SJSA1 (cell line): ENCODE results near the gene FECH. TPM values are rescaled to one million over a fixed set of nuclear protein-coding genes. Genes with fewer than 3 reads are reported as not detected.
"Not testable (repeated sequence)": the region's sequence is repeated elsewhere in the genome, so short reads cannot be mapped to it uniquely, and the experiment has no call there.

Source experiments
- DNase-seq, 2 experiments: peaks; one replicate each; pipeline ENCODE4 v3.0.0-alpha.2; 2015 to 2020; ENCODE audit warnings: low spot score in 2 of 2, low read depth in 1 of 2
- H3K27ac ChIP-seq: fragments of 250-450 bp; sonication (Bioruptor Pico); 2 replicates; pipeline ENCODE4 v1.5.1; 2020; ENCODE audit warnings: mild to moderate bottlenecking, moderate library complexity
- H3K27me3 ChIP-seq: fragments of 250-450 bp; sonication (Bioruptor Pico); replicated peaks from 2 replicates; pipeline ENCODE4 v1.5.1; 2020; ENCODE audit warnings: mild to moderate bottlenecking, moderate library complexity
- H3K36me3 ChIP-seq: fragments of 250-450 bp; sonication (Bioruptor Pico); 2 replicates; pipeline ENCODE4 v1.5.1; 2020; ENCODE audit warnings: mild to moderate bottlenecking
- H3K4me1 ChIP-seq: fragments of 250-450 bp; sonication (Bioruptor Pico); replicated peaks from 2 replicates; pipeline ENCODE4 v1.6.1; 2021; ENCODE audit warnings: mild to moderate bottlenecking
- H3K4me3 ChIP-seq: fragments of 250-450 bp; sonication (Bioruptor Pico); 2 replicates; pipeline ENCODE4 v1.5.1; 2020; ENCODE audit warnings: mild to moderate bottlenecking
- H3K9me3 ChIP-seq: fragments of 250-450 bp; sonication (Bioruptor Pico); replicated peaks from 2 replicates; pipeline ENCODE4 v1.5.1; 2020; ENCODE audit warnings: mild to moderate bottlenecking
- total RNA-seq: library from RNA; depleted of rRNA; stranded (reverse); fragments of >200 nt; shearing (Covaris generic); gene quantifications from 2 replicates; pipeline ENCODE4 v1.2.3, GENCODE V29; 2014

Gene FECH
- total RNA-seq, 1 experiment from 2014 or later: 42.8 TPM

DNA sequence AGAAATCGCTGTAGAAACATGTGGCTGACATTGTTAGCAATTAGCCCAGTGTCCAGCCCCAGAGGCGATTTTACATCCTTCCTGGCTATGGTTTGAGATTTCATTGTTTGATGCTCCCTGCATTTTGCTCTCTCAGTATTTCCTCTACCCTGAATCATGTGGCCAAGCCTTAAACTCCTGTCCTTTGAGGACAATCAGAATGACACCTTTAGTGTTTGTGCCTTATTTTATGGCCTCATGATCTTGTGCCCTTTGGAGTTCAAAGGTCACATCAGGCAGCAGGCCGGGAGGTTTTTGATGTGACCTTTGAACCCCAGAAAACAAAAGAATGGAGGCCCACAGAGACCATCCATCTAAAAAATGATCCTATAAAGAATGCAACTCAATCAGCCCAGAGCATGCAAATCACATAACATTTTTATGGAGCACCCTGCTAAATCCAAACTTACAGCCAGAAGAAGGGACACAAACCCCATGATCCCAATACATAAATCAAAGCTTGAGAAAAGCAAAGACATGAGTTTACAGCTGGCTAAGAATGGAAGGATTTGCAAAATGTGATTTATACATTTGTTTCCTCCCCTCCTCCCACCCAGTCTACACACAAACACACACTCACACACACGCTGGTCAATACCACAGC, 52.5 kb downstream of the FECH start:
- Histone ChIP-seq H3K36me3 (no peaks in the 10 kb centered on the region), H3K9me3 (no peaks in the 10 kb centered on the region), H3K27me3 (peaks cover 10% of the 10 kb centered on the region; the same call in 1 of the 2 replicates), H3K4me3 (no peak overlapping the region), H3K4me1 (no peaks in the 10 kb centered on the region), H3K27ac (no peak overlapping the region)
- DNase-seq: no peak

DNA sequence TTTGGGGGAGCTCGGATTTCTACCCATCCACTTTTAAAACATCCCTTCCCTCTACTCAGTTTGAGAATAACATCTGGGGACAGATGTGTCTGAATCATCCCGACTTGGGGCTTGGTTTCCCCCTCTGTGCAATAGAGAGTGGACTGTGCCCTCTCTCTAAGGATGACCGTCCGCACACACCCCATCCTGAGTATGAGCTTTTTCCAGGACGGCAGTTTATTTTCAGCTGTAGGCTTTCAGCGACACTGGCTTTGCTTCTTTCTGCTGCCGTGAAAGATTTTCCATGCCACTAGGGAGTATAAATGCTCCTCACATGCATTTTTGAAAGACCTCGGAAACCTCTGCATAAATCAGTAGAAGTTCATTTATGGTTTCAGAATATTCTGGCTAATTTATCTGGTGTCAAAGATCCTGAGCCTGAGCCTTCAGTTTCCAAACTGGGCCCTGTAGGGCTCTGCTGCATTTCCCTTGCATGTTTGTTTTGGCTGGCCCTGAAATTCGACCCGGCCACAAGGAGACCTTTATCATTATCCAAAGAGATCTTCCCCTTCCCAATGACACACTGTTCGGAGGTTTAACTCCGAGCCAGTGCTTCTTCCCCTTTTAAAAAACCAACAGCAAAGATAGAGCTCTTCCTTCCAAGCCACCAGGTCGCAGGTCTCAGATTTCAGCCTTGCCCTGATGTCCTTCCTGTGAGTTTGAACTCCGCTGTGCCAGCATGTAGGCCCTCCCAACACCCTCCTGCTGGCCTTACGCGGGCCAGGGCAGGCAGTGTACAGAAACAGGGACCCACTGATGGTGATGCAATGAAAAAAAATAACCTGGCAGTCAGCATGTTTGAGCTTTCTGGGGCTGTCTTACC, 53.3 kb downstream of the FECH start:
- Histone ChIP-seq H3K9me3 (no peaks in the 10 kb centered on the region), H3K4me3 (no peak overlapping the region), H3K36me3 (no peaks in the 10 kb centered on the region), H3K27me3 (peaks cover 10% of the 10 kb centered on the region; the same call in 1 of the 2 replicates), H3K4me1 (no peaks in the 10 kb centered on the region), H3K27ac (no peak overlapping the region)
- no peak for DNase-seq

DNA sequence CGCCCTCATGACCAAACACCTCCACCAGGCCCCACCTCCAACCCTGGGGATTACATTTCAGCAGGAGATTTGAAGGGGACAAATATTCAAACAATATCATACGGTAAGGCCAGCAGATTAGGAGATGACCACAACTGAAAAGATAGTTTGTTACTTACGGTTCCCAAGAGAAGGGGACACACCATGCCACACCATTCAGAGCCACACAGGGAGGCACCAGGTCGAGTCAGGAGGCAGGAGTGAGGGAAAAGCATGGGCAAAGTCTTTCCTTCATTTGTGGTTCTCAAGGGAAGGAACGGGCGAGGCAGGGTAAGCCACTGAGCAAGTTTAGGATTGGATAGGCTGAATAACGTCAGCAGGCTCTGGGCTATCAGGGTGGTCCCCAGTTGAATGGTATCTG, 57.4 kb downstream of the FECH start:
- Histone ChIP-seq H3K4me3 (no peak overlapping the region), H3K4me1 (no peaks in the 10 kb centered on the region), H3K27ac (no peak overlapping the region), H3K36me3 (no peaks in the 10 kb centered on the region), H3K9me3 (no peaks in the 10 kb centered on the region), H3K27me3 (peaks cover 9% of the 10 kb centered on the region; the same call in 1 of the 2 replicates)
- DNase-seq: no peak

DNA sequence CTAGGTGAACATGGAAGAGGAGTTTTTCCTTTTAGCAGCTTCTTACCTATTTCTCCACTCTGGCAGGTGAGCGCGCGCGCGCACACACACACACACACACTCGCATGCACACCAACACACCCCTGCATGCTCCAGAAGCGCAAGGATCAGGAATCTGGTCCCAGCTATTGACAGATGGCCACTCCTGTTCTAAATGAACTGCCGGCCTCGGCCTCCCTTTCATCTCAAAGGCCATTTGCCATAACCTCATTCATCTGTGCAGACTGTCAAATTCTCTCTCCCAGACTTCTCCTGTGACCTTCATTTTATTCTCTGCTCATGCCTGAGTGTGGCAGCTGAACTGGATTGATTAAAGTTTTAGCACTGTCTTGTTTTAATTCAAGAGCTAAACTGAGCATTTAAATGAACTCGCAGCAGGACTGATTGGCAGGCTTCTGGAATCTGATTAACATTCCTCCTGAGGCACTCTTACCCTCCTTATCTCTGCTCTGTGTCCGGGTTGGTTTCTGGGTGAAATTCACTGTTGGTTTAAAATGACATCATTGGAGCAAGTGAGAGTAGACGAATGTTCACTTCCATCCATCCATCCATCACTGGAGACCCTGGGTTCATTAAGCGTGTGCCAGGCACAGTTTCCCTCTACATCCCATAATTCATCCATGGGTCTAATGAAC, 58.8 kb downstream of the FECH start:
- no peaks in the 10 kb centered on the region for H3K36me3 ChIP-seq
- H3K9me3 ChIP-seq: no peaks in the 10 kb centered on the region
- no peak for DNase-seq
- H3K4me1 ChIP-seq: no peaks in the 10 kb centered on the region
- no peak overlapping the region for H3K27ac ChIP-seq
- no peak overlapping the region for H3K4me3 ChIP-seq
- peaks cover 9% of the 10 kb centered on the region; the same call in 1 of the 2 replicates for H3K27me3 ChIP-seq

DNA sequence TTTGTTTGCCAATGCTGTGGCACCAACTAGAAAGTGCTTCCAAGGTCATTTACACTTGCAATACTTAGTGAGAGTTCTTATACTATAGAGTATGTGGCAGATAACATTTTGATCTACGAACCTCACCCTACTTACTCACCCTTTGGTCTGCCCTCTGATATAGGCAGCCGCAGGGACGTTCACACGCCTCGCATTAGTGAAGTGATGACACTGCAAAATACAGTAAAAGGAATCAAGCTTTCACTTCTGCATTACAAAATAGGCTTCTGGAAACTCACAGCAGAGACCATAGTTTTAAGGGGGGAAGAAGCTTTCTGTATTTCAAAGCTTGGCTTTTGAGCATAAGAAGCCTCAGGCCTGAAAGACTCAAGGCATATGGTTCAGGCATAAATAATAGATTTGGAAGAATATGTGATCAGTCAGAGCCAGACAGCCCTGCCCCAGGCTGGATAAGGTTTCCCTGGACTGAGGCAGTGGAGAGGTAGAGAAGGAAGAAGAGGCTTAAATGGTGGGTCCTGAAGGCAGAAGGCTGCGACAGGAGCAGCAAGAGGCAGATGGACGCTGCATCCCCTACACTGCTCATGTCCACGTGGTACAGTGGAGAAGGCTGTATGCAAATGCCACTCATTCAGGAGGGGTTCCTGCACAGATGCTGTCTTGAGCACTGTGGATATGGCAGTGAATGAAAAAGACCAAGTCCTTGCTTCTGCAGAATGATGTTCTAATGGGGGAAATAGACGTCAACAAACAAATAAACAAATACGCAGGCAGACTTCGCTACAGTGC, 63.1 kb downstream of the FECH start:
- H3K36me3 ChIP-seq: no peaks in the 10 kb centered on the region
- no peak for DNase-seq
- H3K9me3 ChIP-seq: no peaks in the 10 kb centered on the region
- peaks cover 9% of the 10 kb centered on the region; the same call in 1 of the 2 replicates for H3K27me3 ChIP-seq
- no peak overlapping the region for H3K4me3 ChIP-seq
- no peaks in the 10 kb centered on the region for H3K4me1 ChIP-seq
- H3K27ac ChIP-seq: no peak overlapping the region

DNA sequence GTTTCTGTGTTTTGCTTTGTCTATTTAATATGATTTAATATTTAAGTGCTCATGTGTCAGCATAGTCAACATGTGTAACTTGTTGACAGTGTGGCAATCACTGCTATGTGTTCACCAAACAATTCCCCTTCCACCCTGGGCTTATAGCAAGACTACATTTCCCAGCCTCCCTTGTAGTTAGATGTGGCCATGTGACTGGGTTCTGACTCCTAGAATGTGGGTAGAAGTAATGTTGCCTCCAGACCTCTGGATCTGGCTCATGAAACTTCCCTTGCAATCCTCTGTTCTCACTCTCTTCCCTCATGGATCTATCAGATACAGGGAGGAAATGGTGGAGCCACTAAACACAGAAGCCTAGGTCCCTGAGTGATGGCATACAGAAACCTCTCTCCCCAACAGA, 64.2 kb downstream of the FECH start:
- H3K27me3 ChIP-seq: not testable (repeated sequence)

DNA sequence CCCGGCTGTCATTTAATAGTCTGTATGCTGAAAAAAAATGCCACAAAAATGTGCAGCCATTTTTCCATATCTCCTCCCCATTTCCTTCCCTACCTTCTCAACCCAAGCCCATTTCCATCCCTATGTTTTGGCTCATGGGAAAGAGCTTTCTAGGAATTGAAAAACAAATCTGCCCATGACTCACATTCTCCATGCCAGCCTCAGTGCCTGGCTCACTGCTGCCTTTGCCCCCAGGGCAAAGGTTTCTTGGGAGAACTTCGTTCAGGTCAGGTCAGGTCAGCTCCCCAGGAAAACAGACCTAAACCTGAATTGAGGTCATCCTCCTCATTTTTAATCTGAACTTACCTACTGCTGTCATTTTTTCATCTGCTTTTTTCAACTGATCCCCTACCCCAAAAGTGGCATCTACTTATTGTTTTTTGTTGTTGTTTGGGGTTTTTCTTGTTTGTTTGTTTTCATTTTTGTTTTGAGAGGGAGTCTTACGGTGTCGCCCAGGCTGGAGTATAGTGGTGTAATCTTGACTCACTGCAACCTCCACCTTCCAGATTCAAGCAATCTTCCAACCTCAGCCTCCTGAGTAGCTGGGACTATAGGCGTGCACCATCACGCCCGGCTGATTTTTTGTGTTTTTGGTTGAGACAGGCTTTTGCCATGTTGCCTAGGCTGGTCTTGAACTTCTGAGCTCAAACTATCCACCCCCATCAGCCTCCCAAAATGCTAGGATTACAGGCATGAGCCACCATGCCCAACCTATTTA, 66.7 kb downstream of the FECH start:
- Histone ChIP-seq H3K4me1 (no peaks in the 10 kb centered on the region), H3K36me3 (no peaks in the 10 kb centered on the region), H3K4me3 (no peak overlapping the region), H3K27ac (no peak overlapping the region), H3K27me3 (0 out of 2 replicates have a peak, but pooled peaks cover 4% of the 10 kb centered on the region), H3K9me3 (no peaks in the 10 kb centered on the region)
- no peak for DNase-seq

More for the DNA sequence above, 64.2 kb downstream of the FECH start:
- not testable (repeated sequence) for H3K9me3 ChIP-seq, DNase-seq, H3K4me1 ChIP-seq, H3K4me3 ChIP-seq, H3K36me3 ChIP-seq, H3K27ac ChIP-seq

DNA sequence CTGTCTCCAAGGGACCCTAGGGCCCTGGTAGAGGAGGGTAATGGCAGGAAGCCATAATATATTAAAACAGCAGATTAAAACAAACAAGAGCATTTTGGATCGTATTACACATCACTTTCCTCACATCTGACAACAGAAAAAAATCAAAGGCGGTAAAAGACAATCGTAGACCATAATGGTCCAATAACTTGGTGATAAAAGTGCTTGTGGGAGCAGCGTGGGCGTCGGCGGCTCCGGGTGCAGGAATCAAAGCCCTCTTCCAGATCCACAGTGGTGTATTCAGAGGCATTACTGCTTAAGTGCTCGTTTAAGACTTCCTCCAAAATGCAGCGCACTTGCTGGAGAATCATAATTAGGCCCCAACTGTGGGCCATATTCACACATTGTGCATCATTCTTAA, 68.0 kb downstream of the FECH start:
- no peak overlapping the region for H3K27ac ChIP-seq
- no peaks in the 10 kb centered on the region for H3K9me3 ChIP-seq
- no peaks in the 10 kb centered on the region for H3K36me3 ChIP-seq
- H3K4me1 ChIP-seq: no peaks in the 10 kb centered on the region
- 0 out of 2 replicates have a peak, but pooled peaks cover 7% of the 10 kb centered on the region for H3K27me3 ChIP-seq
- DNase-seq: no peak
- H3K4me3 ChIP-seq: no peak overlapping the region

DNA sequence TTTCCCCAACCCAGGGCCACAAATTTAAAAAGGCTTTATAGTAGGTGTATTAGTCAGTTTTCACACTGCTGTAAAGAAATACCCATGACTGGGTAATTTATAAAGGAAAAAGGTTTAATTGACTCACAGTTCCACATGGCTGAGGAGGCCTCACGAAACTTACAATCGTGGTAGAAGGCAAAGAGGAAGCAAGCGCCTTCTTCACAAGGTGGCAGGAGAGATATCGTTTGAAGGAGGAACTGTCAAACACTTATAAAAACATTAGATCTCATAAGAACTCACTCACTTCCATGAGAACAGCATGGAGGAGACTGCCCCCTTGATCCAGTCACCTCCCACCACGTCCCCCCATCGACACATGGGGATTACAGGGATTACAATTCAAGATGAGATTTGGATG, 70.4 kb downstream of the FECH start:
- no peaks in the 10 kb centered on the region for H3K36me3 ChIP-seq
- H3K4me3 ChIP-seq: no peak overlapping the region
- H3K4me1 ChIP-seq: no peaks in the 10 kb centered on the region
- peaks cover 5% of the 10 kb centered on the region; the same call in 1 of the 2 replicates for H3K27me3 ChIP-seq
- H3K27ac ChIP-seq: no peak overlapping the region
- no peaks in the 10 kb centered on the region for H3K9me3 ChIP-seq
- no peak for DNase-seq

DNA sequence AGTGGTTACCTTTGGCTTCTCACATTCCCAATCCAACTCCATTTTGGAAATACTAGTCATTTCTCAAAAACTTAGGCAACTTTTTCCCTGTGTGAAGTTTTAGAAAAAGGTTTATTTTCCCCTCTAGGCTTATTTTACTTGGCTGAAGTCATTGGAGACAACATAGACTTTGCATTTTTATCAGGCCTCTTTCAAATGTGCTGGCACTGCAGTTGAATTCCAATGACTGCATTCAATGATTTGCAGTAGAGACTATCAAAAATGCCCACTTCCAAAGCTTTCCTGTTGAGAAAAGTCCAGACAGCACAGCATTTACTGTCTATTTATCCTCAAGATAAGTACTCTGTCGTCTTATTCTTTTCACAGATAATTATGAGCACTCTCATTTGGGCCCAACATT, 81.3 kb downstream of the FECH start:
- Histone ChIP-seq H3K4me1 (no peaks in the 10 kb centered on the region), H3K4me3 (no peak overlapping the region), H3K27ac (no peak overlapping the region), H3K36me3 (no peaks in the 10 kb centered on the region), H3K9me3 (no peaks in the 10 kb centered on the region), H3K27me3 (peaks cover 3% of the 10 kb centered on the region; the same call in 1 of the 2 replicates)
- DNase-seq: no peak

DNA sequence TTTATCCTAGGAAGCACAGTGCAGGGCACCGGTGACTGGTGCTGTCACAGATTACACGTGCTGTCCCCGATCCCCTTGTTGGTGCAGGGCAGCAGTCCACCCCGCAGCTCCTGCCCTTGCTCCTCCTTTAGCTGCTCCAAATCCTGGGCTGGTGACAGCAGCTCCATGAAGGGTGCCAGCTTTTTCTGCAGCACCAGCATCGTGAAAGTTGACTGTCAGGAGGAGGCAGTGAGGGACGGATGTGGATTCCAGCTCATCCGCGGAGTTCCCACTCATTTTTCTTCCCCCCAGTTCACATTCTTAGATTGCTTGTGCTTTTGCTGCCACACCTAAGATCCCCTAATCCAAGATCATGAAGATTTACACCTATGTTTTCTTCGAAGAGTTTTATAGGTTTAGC, 83.9 kb downstream of the FECH start:
- Histone ChIP-seq H3K4me3 (no peak overlapping the region), H3K4me1 (no peaks in the 10 kb centered on the region), H3K9me3 (no peaks in the 10 kb centered on the region), H3K27ac (no peak overlapping the region), H3K36me3 (no peaks in the 10 kb centered on the region), H3K27me3 (peaks cover 2% of the 10 kb centered on the region; the same call in 1 of the 2 replicates)
- no peak for DNase-seq

DNA sequence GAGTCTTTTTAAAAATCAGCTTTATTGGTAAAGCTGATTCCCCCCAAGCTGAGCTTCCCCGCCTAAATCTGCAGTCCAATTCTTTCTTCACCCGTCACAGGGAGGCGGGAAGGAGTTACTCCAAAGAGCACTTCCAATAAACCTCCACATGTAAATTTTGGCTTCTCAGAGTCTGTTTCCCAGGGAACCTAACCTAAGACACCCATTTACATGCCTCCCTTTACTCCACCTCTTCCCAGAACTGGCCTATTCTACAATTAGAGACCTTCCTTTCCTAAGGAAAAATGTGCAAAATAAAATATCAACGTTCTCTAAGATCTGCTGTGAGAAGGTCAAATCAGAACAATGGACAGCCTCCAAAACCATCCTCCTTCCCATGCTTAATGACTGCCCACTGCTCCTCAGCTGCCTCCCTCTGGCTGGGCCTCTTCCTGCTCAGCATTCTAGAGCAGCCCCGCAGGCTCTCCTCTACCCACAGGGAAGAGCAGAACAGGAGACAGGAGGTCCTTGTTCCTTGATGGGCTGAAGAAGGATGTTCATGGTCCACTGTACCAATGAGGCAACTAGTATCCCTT, 87.7 kb downstream of the FECH start:
- Histone ChIP-seq H3K9me3 (no peaks in the 10 kb centered on the region), H3K4me3 (no peak overlapping the region), H3K27ac (no peak overlapping the region), H3K4me1 (no peaks in the 10 kb centered on the region), H3K27me3 (no peaks in the 10 kb centered on the region), H3K36me3 (no peaks in the 10 kb centered on the region)
- DNase-seq: no peak
